Measurements from ENCODE around the gene GNG3.
A peak's percentile ranks its signal among the peaks of the same experiment; 100 is the strongest.

The GNG3 gene

GRCh38 chr11:62707277-62707861, at the start of gene GNG3, which contains the start of gene BSCL2:
GNG3 (plus strand) TSS chr11:62707676; CDS start chr11:62708296, 620 bp downstream.
BSCL2 (minus strand) TSS chr11:62707424; CDS start chr11:62707195, 229 bp downstream.
- H3K27me3 ChIP-seq (ENCODE audit: control insufficient read depth in 1 of 2, insufficient read depth in 2 of 2, low read length in 2 of 2): no peaks in the 10 kb centered on the region
- H3K4me1 ChIP-seq (ENCODE audit: insufficient read depth, low read length): peaks cover 37% of the 10 kb centered on the region
- peak within 1 kb of the TSS; percentile 90 for H3K27ac ChIP-seq (ENCODE audit: low read depth, low read length)

GRCh38 chr11:62664405-62665074, 42.9 kb upstream of the GNG3 start:
- H3K36me3 ChIP-seq (ENCODE audit: insufficient read depth, low read length): peaks cover 17% of the 10 kb centered on the region
- H3K9me3 ChIP-seq (ENCODE audit: low read length): no peaks in the 10 kb centered on the region
- peak overlapping the region; percentile 60 for H3K9ac ChIP-seq (ENCODE audit: low read length)
- peaks cover 28% of the 10 kb centered on the region for H3K4me1 ChIP-seq (ENCODE audit: insufficient read depth, low read length)
- peak overlapping the region; percentile 95 for H3K27ac ChIP-seq (ENCODE audit: low read depth, low read length)
- no peaks in the 10 kb centered on the region for H3K27me3 ChIP-seq (ENCODE audit: control insufficient read depth in 1 of 2, insufficient read depth in 2 of 2, low read length in 2 of 2)
- H3K4me3 ChIP-seq (ENCODE audit: low read depth in 1 of 2, low read length in 2 of 2): peak overlapping the region; percentile 75 to 91

More at GRCh38 chr11:62707277-62707861, at the start of gene GNG3, which contains the start of gene BSCL2:
- H3K9me3 ChIP-seq (ENCODE audit: low read length): no peaks in the 10 kb centered on the region
- peak within 1 kb of the TSS; percentile 51 to 90 for H3K4me3 ChIP-seq (ENCODE audit: low read depth in 1 of 2, low read length in 2 of 2)
- peaks cover 9% of the 10 kb centered on the region for H3K36me3 ChIP-seq (ENCODE audit: insufficient read depth, low read length)
- H3K9ac ChIP-seq (ENCODE audit: low read length): peak within 1 kb of the TSS; percentile 14

- H3K4me3 ChIP-seq (ENCODE audit: low read depth in 1 of 2, low read length in 2 of 2): peak within 1 kb of the TSS; percentile 75 to 91
- H3K4me1 ChIP-seq (ENCODE audit: insufficient read depth, low read length): peaks cover 28% of the 10 kb centered on the region
These were observed 42.3 kb upstream of the GNG3 start, which contains the start of the genes C11orf98 and CSKMT for GRCh38 chr11:62665075-62665598. C11orf98 (minus strand) TSS chr11:62665210; CDS start chr11:62665169, 41 bp downstream. CSKMT (plus strand) TSS chr11:62665312; CDS start chr11:62665880, 568 bp downstream.

DNA sequence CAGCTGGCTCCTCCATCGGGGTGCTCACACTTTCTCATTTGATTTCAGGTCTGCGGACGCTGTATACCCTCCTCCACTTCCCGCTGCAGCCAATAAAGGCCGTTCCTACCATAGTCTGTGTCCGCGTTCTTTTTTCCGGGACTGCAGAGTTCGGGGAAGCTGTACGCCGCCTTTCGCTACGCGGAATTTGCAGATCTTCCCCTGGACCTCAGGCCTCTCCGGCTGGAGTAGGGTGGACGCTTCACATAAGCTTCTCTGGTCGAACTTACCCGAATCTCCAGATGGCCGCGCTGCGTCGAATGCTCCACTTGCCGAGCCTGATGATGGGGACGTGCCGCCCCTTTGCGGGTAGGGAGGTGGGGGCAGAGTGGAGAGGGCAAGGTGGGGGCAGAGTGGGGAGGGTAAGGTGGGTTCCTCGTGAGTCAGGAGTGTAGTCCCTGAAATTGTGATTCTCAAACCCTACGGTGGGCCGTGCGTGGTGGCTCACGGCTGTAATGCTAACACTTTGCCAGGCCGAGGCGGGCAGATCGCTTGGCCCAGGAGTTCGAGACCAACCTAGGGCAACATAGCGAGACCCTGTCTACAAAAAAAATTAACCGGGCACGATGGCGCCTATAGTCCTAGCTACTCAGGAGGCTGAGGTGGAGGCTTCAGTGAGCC, 41.7 kb upstream of the GNG3 start:
- Histone ChIP-seq H3K36me3 (ENCODE audit: insufficient read depth, low read length) (peaks cover 17% of the 10 kb centered on the region), H3K4me3 (ENCODE audit: low read depth in 1 of 2, low read length in 2 of 2) (peak overlapping the region; percentile 75 to 91), H3K27me3 (ENCODE audit: control insufficient read depth in 1 of 2, insufficient read depth in 2 of 2, low read length in 2 of 2) (no peaks in the 10 kb centered on the region), H3K4me1 (ENCODE audit: insufficient read depth, low read length) (peaks cover 28% of the 10 kb centered on the region), H3K9ac (ENCODE audit: low read length) (peak overlapping the region; percentile 88), H3K9me3 (ENCODE audit: low read length) (no peaks in the 10 kb centered on the region), H3K27ac (ENCODE audit: low read depth, low read length) (peak overlapping the region; percentile 95)

More at GRCh38 chr11:62665075-62665598, 42.3 kb upstream of the GNG3 start, which contains the start of the genes C11orf98 and CSKMT:
- H3K9me3 ChIP-seq (ENCODE audit: low read length): no peaks in the 10 kb centered on the region
- H3K9ac ChIP-seq (ENCODE audit: low read length): peak within 1 kb of the TSS; percentile 88
- peaks cover 17% of the 10 kb centered on the region for H3K36me3 ChIP-seq (ENCODE audit: insufficient read depth, low read length)
- peak within 1 kb of the TSS; percentile 95 for H3K27ac ChIP-seq (ENCODE audit: low read depth, low read length)
- H3K27me3 ChIP-seq (ENCODE audit: control insufficient read depth in 1 of 2, insufficient read depth in 2 of 2, low read length in 2 of 2): no peaks in the 10 kb centered on the region

GRCh38 chr11:62666259-62666926, 41.1 kb upstream of the GNG3 start:
- Histone ChIP-seq H3K36me3 (ENCODE audit: insufficient read depth, low read length) (peaks cover 17% of the 10 kb centered on the region), H3K4me1 (ENCODE audit: insufficient read depth, low read length) (peaks cover 28% of the 10 kb centered on the region), H3K27ac (ENCODE audit: low read depth, low read length) (peak overlapping the region; percentile 95), H3K9me3 (ENCODE audit: low read length) (no peaks in the 10 kb centered on the region), H3K4me3 (ENCODE audit: low read depth in 1 of 2, low read length in 2 of 2) (peak overlapping the region; percentile 75 to 91), H3K9ac (ENCODE audit: low read length) (peak overlapping the region; percentile 88), H3K27me3 (ENCODE audit: control insufficient read depth in 1 of 2, insufficient read depth in 2 of 2, low read length in 2 of 2) (no peaks in the 10 kb centered on the region)

DNA sequence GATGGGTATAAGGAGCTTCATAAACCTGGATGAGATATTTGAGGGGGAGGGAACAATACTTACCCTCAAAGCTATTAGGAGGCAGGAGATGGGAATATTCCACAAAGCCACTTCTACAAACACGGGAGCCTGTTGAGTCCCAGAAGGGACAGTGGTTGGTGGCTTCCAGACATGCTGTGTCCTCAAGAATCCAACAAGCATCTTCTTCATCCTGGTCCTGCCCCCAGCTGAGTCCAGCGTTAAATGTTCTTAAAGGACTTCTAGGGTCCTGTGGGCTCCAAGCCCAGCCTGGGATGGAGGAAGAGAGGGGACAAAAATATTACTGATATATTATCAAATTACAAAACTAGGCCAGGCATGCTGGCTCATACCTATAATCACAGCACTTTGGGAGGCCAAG, 40.0 kb upstream of the GNG3 start:
- Histone ChIP-seq H3K27ac (ENCODE audit: low read depth, low read length) (no peak overlapping the region), H3K4me1 (ENCODE audit: insufficient read depth, low read length) (peaks cover 28% of the 10 kb centered on the region), H3K36me3 (ENCODE audit: insufficient read depth, low read length) (peaks cover 16% of the 10 kb centered on the region), H3K9ac (ENCODE audit: low read length) (peak overlapping the region; percentile 3), H3K4me3 (ENCODE audit: low read depth in 1 of 2, low read length in 2 of 2) (no peak overlapping the region), H3K9me3 (ENCODE audit: low read length) (no peaks in the 10 kb centered on the region), H3K27me3 (ENCODE audit: control insufficient read depth in 1 of 2, insufficient read depth in 2 of 2, low read length in 2 of 2) (no peaks in the 10 kb centered on the region)

- Histone ChIP-seq H3K27ac (ENCODE audit: low read depth, low read length) (no peak overlapping the region), H3K36me3 (ENCODE audit: insufficient read depth, low read length) (peaks cover 8% of the 10 kb centered on the region), H3K4me1 (ENCODE audit: insufficient read depth, low read length) (peaks cover 34% of the 10 kb centered on the region), H3K27me3 (ENCODE audit: control insufficient read depth in 1 of 2, insufficient read depth in 2 of 2, low read length in 2 of 2) (no peaks in the 10 kb centered on the region), H3K9me3 (ENCODE audit: low read length) (no peaks in the 10 kb centered on the region), H3K4me3 (ENCODE audit: low read depth in 1 of 2, low read length in 2 of 2) (no peak overlapping the region), H3K9ac (ENCODE audit: low read length) (no peak overlapping the region)
These were observed 37.9 kb upstream of the GNG3 start for GRCh38 chr11:62669420-62670161.

DNA sequence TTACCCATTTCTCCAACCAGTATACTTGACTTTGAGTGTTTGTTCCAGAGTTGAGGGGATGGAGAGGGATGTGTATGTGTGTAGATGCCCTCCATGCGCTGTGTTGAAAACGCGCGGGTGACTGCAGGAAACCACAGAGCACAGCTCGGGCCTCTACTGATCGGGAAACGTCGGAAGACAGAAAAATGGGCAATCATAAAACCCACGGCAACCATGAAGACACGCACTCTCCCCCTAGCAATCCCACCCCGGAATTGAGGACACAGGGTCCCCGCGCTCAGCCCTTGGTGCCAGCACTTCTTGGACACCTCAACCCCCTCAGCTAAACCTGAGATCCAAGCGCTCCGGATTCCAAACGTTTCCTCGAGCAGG, 36.3 kb upstream of the GNG3 start:
- Histone ChIP-seq H3K9ac (ENCODE audit: low read length) (peak overlapping the region; percentile 62), H3K27ac (ENCODE audit: low read depth, low read length) (peak overlapping the region; percentile 94), H3K9me3 (ENCODE audit: low read length) (no peaks in the 10 kb centered on the region), H3K4me3 (ENCODE audit: low read depth in 1 of 2, low read length in 2 of 2) (peak overlapping the region; percentile 43 to 64), H3K36me3 (ENCODE audit: insufficient read depth, low read length) (peaks cover 10% of the 10 kb centered on the region), H3K4me1 (ENCODE audit: insufficient read depth, low read length) (peaks cover 30% of the 10 kb centered on the region), H3K27me3 (ENCODE audit: control insufficient read depth in 1 of 2, insufficient read depth in 2 of 2, low read length in 2 of 2) (no peaks in the 10 kb centered on the region)

DNA sequence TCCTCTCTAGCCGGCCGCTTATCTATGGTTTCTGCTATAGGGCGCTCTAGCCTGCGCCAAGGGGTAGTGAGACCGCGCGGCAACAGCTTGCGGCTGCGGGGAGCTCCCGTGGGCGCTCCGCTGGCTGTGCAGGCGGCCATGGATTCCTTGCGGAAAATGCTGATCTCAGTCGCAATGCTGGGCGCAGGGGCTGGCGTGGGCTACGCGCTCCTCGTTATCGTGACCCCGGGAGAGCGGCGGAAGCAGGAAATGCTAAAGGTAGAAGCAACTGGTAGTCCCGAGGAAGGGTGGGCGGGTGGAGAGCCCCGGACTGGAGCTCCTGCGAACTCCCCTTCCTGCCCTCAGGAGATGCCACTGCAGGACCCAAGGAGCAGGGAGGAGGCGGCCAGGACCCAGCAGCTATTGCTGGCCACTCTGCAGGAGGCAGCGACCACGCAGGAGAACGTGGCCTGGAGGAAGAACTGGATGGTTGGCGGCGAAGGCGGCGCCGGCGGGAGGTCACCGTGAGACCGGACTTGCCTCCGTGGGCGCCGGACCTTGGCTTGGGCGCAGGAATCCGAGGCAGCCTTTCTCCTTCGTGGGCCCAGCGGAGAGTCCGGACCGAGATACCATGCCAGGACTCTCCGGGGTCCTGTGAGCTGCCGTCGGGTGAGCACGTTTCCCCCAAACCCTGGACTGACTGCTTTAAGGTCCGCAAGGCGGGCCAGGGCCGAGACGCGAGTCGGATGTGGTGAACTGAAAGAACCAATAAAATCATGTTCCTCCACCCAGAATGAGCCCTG, 35.7 kb upstream of the GNG3 start, which contains the start of the genes LBHD1 and UQCC3:
TSS of gene LBHD1 (minus strand) at position 660 of the 782 bp plus-strand sequence. CDS start 2,236 bp downstream, outside the sequence.
TSS of gene UQCC3 (plus strand) at position 66 of the 782 bp plus-strand sequence. CDS start at position 139, 73 bp downstream.
- Histone ChIP-seq H3K4me3 (ENCODE audit: low read depth in 1 of 2, low read length in 2 of 2) (peak within 1 kb of the TSS; percentile 43 to 64), H3K4me1 (ENCODE audit: insufficient read depth, low read length) (peaks cover 24% of the 10 kb centered on the region), H3K9me3 (ENCODE audit: low read length) (no peaks in the 10 kb centered on the region), H3K36me3 (ENCODE audit: insufficient read depth, low read length) (peaks cover 15% of the 10 kb centered on the region), H3K9ac (ENCODE audit: low read length) (peak within 1 kb of the TSS; percentile 62), H3K27ac (ENCODE audit: low read depth, low read length) (peak within 1 kb of the TSS; percentile 94), H3K27me3 (ENCODE audit: control insufficient read depth in 1 of 2, insufficient read depth in 2 of 2, low read length in 2 of 2) (no peaks in the 10 kb centered on the region)

- peaks cover 17% of the 10 kb centered on the region for H3K36me3 ChIP-seq (ENCODE audit: insufficient read depth, low read length)
- H3K9ac ChIP-seq (ENCODE audit: low read length): no peak overlapping the region
- H3K4me1 ChIP-seq (ENCODE audit: insufficient read depth, low read length): peaks cover 19% of the 10 kb centered on the region
- H3K4me3 ChIP-seq (ENCODE audit: low read depth in 1 of 2, low read length in 2 of 2): no peak overlapping the region
- no peak overlapping the region for H3K27ac ChIP-seq (ENCODE audit: low read depth, low read length)
- H3K27me3 ChIP-seq (ENCODE audit: control insufficient read depth in 1 of 2, insufficient read depth in 2 of 2, low read length in 2 of 2): no peaks in the 10 kb centered on the region
- no peaks in the 10 kb centered on the region for H3K9me3 ChIP-seq (ENCODE audit: low read length)
These were observed 34.3 kb upstream of the GNG3 start for GRCh38 chr11:62673196-62673525.

All from muscle layer of colon (tissue), 2 donors.